Gastroesophageal sphincter (tissue), 3 donors: ENCODE data around the gene CD6.

Source experiments
- CTCF ChIP-seq, 4 experiments: fragments of 200-600 bp in 2 of 4; fragments of 450-650 bp in 2 of 4; sonication (generic) in 1 of 4; IDR thresholded peaks; one replicate each; pipeline ENCODE4 v1.5.1; 2017 to 2019; ENCODE audit warnings: antibody characterized with exemption in 4 of 4, mild to moderate bottlenecking in 2 of 4, moderate library complexity in 2 of 4
- POLR2A ChIP-seq, 2 donors: fragments of 450-650 bp; IDR thresholded peaks; one replicate each; pipeline ENCODE4 v1.6.1; 2017; ENCODE audit warnings: antibody characterized with exemption in 2 of 2, mild to moderate bottlenecking in 2 of 2, moderate library complexity in 1 of 2
- POLR2AphosphoS5 ChIP-seq: sonication (generic); formaldehyde crosslinking; IDR thresholded peaks from one replicate; pipeline ENCODE4 v1.6.1; 2017; ENCODE audit warnings: antibody characterized with exemption

- TF ChIP-seq POLR2AphosphoS5 (no peak), POLR2A (IDR thresholded peaks at IDR 0.05) (no peak), CTCF (IDR thresholded peaks at IDR 0.05) (no peak)
These were observed 24.7 kb upstream of the CD6 start for GRCh38 chr11:60946601-60947264.
